ENCODE results near the gene TBC1D30. TPM values are rescaled to one million over a fixed set of nuclear protein-coding genes. Genes with fewer than 3 reads are reported as not detected.

TBC1D30 gene
- total and polyA plus RNA-seq, 9 of the 15 experiments (the other 6 are each of a cell fraction or from before 2014, with no cell fraction given), result 0.07 to 0.55 (median 0.20) TPM; not detected in 1

DNA sequence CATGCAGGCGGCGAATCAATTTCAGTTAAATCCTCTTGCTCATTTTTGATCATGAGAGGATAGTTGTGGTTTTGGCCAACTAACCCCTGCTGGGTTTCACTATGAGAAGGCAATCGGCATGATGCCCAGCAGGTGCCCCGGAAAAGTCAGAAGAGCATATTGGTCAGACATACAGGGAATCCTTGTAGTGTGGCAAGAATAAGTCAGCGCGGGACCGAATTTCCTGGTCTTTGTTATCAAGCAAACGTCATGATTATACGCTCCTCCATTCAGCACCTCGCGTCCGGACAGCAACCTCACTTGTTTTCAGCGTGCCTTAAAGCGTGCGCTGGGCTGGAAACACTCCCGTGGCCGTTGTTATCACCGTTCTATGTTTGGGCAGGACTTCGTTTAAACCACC, 1.8 kb downstream of the TBC1D30 start (continued):
- TF ChIP-seq SIN3A (IDR thresholded peaks at IDR 0.05; ENCODE audit: borderline replicate concordance in 2 of 2, control insufficient read depth in 1 of 2, low read depth in 2 of 2, low read length in 2 of 2) (peak in 1 of 2 experiments; percentile 85; a peak in 1 of 4 replicates), ATF1 (CRISPR knock-in tag; IDR thresholded peaks at IDR 0.05) (no peak), ATF1 (tag; IDR thresholded peaks at IDR 0.05) (0 out of 2 replicates have a peak, but pooled peaks have one; percentile 29), MAZ (CRISPR knock-in tag; conservative IDR thresholded peaks at IDR 0.05 in 1 of 2, IDR thresholded peaks at IDR 0.05 in 1 of 2) (no peak), ZBTB17 (CRISPR knock-in tag; IDR thresholded peaks at IDR 0.05) (no peak), MEF2D (tag; conservative IDR thresholded peaks at IDR 0.05; ENCODE audit: low read depth) (no peak), SMAD4 (CRISPR knock-in tag; conservative IDR thresholded peaks at IDR 0.05) (no peak), NCOA6 (IDR thresholded peaks at IDR 0.05) (no peak), NELFE (IDR thresholded peaks at IDR 0.05; ENCODE audit: insufficient read depth, insufficient read length) (no peak), TRIM28 (IDR thresholded peaks at IDR 0.05) (no peak), MTF1 (CRISPR knock-in tag; IDR thresholded peaks at IDR 0.05; ENCODE audit: borderline replicate concordance) (no peak)
- TF ChIP-seq, protein P1, sequence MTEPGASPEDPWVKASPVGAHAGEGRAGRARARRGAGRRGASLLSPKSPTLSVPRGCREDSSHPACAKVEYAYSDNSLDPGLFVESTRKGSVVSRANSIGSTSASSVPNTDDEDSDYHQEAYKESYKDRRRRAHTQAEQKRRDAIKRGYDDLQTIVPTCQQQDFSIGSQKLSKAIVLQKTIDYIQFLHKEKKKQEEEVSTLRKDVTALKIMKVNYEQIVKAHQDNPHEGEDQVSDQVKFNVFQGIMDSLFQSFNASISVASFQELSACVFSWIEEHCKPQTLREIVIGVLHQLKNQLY (CRISPR knock-in tag; conservative IDR thresholded peaks at IDR 0.05), result no peak
- TF ChIP-seq, protein P2, sequence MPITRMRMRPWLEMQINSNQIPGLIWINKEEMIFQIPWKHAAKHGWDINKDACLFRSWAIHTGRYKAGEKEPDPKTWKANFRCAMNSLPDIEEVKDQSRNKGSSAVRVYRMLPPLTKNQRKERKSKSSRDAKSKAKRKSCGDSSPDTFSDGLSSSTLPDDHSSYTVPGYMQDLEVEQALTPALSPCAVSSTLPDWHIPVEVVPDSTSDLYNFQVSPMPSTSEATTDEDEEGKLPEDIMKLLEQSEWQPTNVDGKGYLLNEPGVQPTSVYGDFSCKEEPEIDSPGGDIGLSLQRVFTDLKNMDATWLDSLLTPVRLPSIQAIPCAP (CRISPR knock-in tag; IDR thresholded peaks at IDR 0.05; ENCODE audit: borderline replicate concordance), result no peak
- TF ChIP-seq, protein P3, sequence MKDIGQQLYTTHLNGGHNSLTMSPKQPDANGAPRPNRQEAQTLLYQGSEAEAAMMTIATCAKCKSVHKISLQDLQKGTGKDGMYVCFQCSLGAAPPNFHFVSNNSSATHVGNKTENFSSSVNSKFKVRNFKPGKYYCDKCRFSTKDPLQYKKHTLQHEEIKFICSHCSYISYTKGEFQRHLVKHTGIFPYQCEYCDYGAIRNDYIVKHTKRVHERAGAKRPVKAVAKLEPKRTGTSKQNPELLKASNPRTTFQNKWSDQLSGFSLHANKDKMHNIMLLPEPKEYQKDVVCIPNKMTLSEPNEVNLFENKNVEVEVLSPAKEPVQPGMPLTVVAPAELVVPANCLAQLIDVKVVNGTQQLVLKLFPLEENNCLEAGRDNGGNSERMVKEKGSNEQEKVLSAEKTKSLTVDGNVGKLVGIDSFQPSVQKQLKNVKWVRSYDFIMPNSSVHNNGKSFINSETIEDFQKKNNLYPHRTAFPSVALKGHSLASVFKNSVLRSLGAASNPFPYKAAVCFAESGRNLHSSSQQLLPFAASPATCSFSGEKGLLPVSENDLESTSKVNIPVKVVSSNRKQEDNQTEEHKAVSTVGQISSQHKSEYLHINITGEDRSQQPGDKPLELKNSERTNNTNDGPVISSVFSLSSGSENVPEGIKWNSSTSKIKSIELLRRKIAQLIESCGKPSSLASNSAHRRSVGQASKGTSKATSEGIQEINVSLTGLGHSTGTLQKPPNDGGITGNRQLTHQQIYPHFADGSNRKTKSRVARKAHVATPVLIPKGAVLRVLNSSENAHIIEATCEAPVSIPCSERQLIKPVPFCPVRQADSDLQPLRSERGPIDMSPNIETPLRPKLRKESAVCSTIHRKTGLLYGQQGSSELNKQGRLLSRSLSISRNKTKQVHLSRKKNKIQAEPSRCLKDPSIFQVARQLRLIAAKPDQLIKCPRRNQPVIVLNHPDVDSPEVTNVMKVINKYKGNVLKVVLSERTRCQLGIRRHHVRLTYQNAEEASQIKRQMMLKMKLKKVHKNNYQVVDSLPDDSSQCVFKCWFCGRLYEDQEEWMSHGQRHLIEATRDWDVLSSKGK (CRISPR knock-in tag; IDR thresholded peaks at IDR 0.05), result no peak
- TF ChIP-seq, protein P4, sequence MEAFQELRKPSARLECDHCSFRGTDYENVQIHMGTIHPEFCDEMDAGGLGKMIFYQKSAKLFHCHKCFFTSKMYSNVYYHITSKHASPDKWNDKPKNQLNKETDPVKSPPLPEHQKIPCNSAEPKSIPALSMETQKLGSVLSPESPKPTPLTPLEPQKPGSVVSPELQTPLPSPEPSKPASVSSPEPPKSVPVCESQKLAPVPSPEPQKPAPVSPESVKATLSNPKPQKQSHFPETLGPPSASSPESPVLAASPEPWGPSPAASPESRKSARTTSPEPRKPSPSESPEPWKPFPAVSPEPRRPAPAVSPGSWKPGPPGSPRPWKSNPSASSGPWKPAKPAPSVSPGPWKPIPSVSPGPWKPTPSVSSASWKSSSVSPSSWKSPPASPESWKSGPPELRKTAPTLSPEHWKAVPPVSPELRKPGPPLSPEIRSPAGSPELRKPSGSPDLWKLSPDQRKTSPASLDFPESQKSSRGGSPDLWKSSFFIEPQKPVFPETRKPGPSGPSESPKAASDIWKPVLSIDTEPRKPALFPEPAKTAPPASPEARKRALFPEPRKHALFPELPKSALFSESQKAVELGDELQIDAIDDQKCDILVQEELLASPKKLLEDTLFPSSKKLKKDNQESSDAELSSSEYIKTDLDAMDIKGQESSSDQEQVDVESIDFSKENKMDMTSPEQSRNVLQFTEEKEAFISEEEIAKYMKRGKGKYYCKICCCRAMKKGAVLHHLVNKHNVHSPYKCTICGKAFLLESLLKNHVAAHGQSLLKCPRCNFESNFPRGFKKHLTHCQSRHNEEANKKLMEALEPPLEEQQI (IDR thresholded peaks at IDR 0.05), result peak; percentile 51; the same call in 1 of the 2 replicates
